GM11168 (cell line): ENCODE data around the gene KIAA1210.

Experiments used
- in situ Hi-C: fragments of 300-500 bp; cut with MboI; formaldehyde crosslinking; loops from one replicate; pipeline ENCODE4 v1.12.0; 2022; ENCODE audit warnings: low sequenced_read_pairs; ENCODE audit not compliant: unreplicated experiment

KIAA1210 gene

DNA sequence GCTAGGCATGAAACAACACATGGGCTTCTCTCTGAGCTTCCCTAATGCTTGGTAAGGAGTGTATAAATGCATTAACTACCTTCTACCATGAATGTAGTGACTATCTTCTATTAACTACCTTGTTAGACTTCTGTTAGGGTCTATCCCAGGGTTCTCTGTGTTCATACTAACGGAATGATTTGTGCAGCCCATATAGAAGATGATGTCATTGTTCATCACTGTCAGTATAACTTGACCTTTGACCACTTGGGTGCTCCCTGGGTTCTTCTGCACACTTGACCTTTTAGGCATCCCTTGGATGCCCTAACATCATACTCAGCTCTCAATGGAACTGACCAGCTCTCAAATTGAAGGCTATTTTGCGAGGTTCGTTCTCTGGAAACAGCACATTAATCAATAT is 85.6 kb downstream of the KIAA1210 start:
- in situ Hi-C loops = no loop called here

DNA sequence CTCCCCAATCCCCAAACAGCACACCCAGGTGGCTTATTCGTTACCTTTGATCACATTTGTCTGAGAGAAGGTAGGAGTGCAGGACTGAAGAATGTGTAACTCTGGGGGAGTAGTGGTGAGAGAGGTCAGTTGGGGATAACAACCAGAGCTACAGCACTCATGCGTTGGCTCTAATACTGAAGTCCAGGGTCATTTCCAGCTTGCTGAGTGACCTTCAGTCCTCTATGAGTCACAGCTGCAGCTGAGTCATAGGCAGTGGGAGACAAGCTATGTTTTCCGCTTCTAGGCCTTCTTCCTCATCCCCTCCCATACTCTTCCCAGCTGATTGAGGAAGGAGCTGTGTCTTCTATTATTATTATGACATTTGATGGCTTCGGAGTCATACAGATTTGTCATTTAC is 86.4 kb downstream of the KIAA1210 start:
- in situ Hi-C loops = no loop called here

DNA sequence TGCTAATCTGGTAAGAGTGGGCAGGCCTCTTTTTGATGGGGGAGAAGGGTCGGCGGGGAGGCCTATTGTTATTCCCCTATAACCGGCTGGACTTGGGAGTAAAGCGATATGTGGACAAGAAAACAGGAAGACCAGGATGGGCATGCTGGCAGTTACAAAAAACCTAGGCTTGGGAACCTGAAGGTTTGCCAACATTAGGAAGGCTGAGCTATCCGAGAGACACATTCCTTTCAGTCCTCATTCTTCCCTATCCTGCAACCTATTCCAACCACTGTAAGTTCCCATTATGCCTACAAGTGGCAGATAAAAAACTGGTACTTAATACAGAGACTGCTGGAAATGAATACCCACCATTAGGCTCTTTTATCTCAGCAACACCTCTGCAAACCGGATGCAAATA is 87.2 kb downstream of the KIAA1210 start:
- in situ Hi-C loops = no loop called here

DNA sequence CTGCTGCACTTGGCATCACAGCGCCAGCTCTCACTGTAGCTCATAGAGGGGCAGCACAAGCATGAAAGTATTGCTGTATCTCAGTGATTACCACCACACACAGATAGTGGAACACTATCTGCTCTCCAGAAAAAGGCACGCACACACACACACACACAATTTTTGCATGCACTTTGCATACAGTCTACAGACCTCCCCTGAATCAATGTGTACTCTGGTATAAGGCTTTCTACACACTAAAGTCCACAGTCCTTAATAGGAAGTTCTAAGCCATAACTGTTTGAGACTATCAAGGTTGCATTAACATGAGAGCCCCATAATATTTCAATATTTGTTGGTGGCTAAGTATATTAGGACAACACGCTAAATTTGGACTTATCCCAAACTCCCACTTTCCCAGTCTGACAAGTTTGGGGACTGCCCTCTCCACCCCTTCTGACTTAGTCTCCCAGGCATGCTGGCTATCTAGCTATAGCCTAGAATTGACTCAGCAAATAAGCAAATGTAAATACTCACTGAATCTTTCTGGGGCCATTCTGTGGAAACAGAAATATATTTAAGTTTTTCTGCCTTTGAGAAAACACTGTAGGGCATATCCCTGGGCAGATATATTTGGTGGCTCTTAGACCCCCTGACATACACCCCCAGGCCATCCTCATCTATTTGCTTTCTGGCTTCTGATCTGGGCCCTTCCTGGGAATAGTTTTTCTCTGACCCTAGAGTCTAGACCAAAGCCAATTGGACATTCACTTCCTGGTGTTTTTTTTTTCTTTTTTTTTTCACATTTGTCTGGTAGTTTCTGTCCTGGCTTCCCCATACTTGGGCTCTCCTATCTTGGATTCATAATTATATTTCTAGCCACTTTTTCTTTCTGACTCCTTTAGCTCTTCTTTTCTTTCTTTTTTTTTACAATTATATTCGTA is 91.2 kb downstream of the KIAA1210 start:
- in situ Hi-C loops = loop anchor here (10.0 kb wide), 1 partner anchor 552 kb away; no protein-coding TSS in a partner anchor

DNA sequence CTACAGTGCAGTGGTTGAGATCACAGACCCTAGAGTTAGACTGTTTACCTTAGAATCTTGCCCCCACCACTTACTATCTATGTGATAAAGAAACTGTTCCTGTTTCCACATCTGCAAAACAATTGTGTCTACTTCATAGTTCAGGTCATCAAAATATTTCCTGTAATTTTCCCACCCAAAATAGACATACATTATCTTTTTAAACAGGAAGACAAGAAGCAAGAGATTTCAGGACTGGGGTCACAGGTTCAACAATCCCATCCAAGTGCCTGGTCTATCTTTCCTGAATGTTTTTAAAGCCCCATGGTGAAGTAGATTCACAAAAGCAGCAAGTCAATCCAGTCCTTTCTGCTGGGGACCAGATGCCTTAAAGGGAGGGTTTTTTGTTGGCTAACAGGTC is 96.6 kb downstream of the KIAA1210 start:
- in situ Hi-C loops = loop anchor here (10.0 kb wide), 1 partner anchor 546 kb away; no protein-coding TSS in a partner anchor

DNA sequence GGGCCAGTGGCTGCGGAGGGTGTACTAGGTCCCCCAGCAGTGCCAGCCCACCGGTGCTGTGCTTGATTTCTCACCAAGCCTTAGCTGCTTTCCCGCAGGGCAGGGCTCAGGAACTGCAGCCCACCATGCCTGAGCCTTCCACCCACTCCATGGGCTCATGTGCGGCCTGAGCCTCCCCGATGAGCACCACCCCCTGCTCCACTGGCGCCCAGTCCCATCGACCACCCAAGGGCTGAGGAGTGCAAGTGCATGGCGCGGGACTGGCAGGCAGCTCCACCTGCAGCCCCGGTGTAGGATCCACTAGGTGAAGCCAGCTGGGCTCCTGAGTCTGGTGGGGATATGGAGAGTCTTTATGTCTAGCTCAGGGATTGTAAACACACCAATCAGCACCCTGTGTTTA is 98.0 kb downstream of the KIAA1210 start:
- in situ Hi-C loops = loop anchor here (10.0 kb wide), 1 partner anchor 545 kb away; no protein-coding TSS in a partner anchor

DNA sequence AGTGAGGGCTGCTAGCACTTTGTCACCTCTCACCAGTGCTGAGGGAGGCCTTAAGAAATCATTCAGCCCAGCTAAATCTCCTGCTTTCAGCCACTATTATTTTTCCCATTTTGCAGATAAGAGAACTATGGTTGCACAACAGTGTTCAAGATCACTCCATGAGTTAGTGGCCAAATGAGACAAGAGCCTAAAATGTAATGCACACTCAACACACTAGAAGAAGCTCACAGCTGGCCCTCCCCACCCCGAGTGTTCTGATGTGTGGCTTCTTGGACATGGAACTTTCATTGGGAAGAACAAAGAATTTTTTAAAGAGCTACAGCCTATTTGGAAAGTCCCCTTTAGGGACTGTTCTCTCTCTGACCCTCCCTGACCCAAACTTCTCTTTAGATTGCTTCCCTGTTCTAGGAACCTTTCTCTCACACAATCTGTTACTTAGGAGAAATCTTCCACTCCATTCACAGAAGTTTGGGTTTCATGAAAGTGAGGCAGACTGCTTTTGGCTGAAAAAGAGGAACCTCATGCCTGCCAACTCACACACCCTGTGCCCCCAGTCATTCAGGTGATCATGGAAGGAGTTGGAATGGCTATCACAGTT is 98.8 kb downstream of the KIAA1210 start:
- in situ Hi-C loops = no loop called here
